HepG2 (cell line): ENCODE measurements around the gene NEMF. TPM values are rescaled to one million over a fixed set of nuclear protein-coding genes. Genes with fewer than 3 reads are reported as not detected.

Experiments used
- ADNP ChIP-seq: sonication (generic); formaldehyde crosslinking; IDR thresholded peaks from 2 replicates; pipeline ENCODE4 v1.4.0; 2020; ENCODE audit warnings: missing genetic modification reagents
- CBX5 ChIP-seq: sonication (generic); formaldehyde crosslinking; IDR thresholded peaks from 2 replicates; pipeline ENCODE4 v1.4.0; 2020; ENCODE audit warnings: missing genetic modification reagents, borderline replicate concordance
- CREBL2 ChIP-seq: sonication (generic); formaldehyde crosslinking; IDR thresholded peaks from 2 replicates; pipeline ENCODE4 v1.8.1; 2023; ENCODE audit warnings: missing genetic modification reagents, mild to moderate bottlenecking, borderline replicate concordance
- CTCF ChIP-seq: sonication (generic); formaldehyde crosslinking; IDR thresholded peaks from 2 replicates; pipeline ENCODE4 v1.5.0; 2020; ENCODE audit warnings: mild to moderate bottlenecking, missing genetic modification reagents, moderate library complexity
- FOXA3 ChIP-seq: IDR thresholded peaks from 2 replicates; pipeline ENCODE4 v1.6.1; 2016; ENCODE audit warnings: missing genetic modification reagents, missing compliant biosample characterization
- HNF1B ChIP-seq: sonication (generic); formaldehyde crosslinking; IDR thresholded peaks from 2 replicates; pipeline ENCODE4 v1.5.1; 2020; ENCODE audit warnings: mild to moderate bottlenecking, moderate library complexity, missing genetic modification reagents
- IKZF1 ChIP-seq: fragments of 450-650 bp; IDR thresholded peaks from 2 replicates; pipeline ENCODE4 v1.7.1; 2016
- KDM1A ChIP-seq: IDR thresholded peaks from 2 replicates; pipeline ENCODE4 v1.6.1; 2016; ENCODE audit warnings: missing compliant biosample characterization
- KLF16 ChIP-seq, 2 experiments: sonication (generic) in 1 of 2; formaldehyde crosslinking in 1 of 2; IDR thresholded peaks; 2 replicates each; pipeline versions ENCODE4 v1.6.1 to v1.8.0; 2016 to 2023; ENCODE audit warnings: missing genetic modification reagents in 2 of 2, missing compliant biosample characterization in 1 of 2
- MED1 ChIP-seq: sonication (generic); formaldehyde crosslinking; IDR thresholded peaks from 2 replicates; pipeline ENCODE4 v1.4.0; 2020; ENCODE audit warnings: missing genetic modification reagents
- MTF1 ChIP-seq: sonication (generic); formaldehyde crosslinking; IDR thresholded peaks from 2 replicates; pipeline ENCODE4 v1.5.0; 2020; ENCODE audit warnings: missing genetic modification reagents
- MYC ChIP-seq: sonication (generic); formaldehyde crosslinking; IDR thresholded peaks from 2 replicates; pipeline ENCODE4 v1.9.0; 2021; ENCODE audit warnings: missing genetic modification reagents, borderline replicate concordance
- PHF8 ChIP-seq: sonication (generic); formaldehyde crosslinking; IDR thresholded peaks from 2 replicates; pipeline ENCODE4 v1.5.0; 2020; ENCODE audit warnings: missing genetic modification reagents
- RNF2 ChIP-seq: fragments of 450-650 bp; conservative IDR thresholded peaks from 2 replicates; pipeline ENCODE4 v1.6.1; 2016; ENCODE audit warnings: low read depth
- SRF ChIP-seq: IDR thresholded peaks from 2 replicates; pipeline ENCODE4 v1.6.1; 2011; ENCODE audit warnings: mild to moderate bottlenecking, low read depth, low read length, moderate library complexity
- SRY ChIP-seq: sonication (generic); formaldehyde crosslinking; IDR thresholded peaks from 2 replicates; pipeline ENCODE4 v1.8.0; 2022; ENCODE audit warnings: mild to moderate bottlenecking, missing genetic modification reagents
- XRCC5 ChIP-seq: fragments of 200-400 bp; formaldehyde crosslinking; optimal IDR thresholded peaks from 2 replicates; pipeline ENCODE3; 2017; ENCODE audit warnings: mild to moderate bottlenecking, low read length
- YEATS4 ChIP-seq: sonication (generic); formaldehyde crosslinking; IDR thresholded peaks from 2 replicates; pipeline ENCODE4 v1.4.0; 2020; ENCODE audit warnings: missing genetic modification reagents, borderline replicate concordance
- ZBTB39 ChIP-seq: sonication (generic); formaldehyde crosslinking; IDR thresholded peaks from 2 replicates; pipeline ENCODE4 v1.5.0; 2020; ENCODE audit warnings: missing genetic modification reagents
- ZC3H4 ChIP-seq: sonication (generic); formaldehyde crosslinking; IDR thresholded peaks from 2 replicates; pipeline ENCODE4 v1.4.0; 2020; ENCODE audit warnings: missing genetic modification reagents, borderline replicate concordance
- ZNF205 ChIP-seq: IDR thresholded peaks from 2 replicates; pipeline ENCODE4 v1.6.1; 2018; ENCODE audit warnings: missing biosample characterization, missing genetic modification reagents
- ZNF432 ChIP-seq: sonication (generic); formaldehyde crosslinking; IDR thresholded peaks from 2 replicates; pipeline ENCODE4 v1.5.0; 2020; ENCODE audit warnings: missing genetic modification reagents, mild to moderate bottlenecking, borderline replicate concordance
- ZNF460 ChIP-seq: sonication (generic); formaldehyde crosslinking; IDR thresholded peaks from 2 replicates; pipeline ENCODE4 v1.5.1; 2020; ENCODE audit warnings: missing genetic modification reagents, mild to moderate bottlenecking, borderline replicate concordance
- ZNF543 ChIP-seq: sonication (generic); formaldehyde crosslinking; IDR thresholded peaks from 2 replicates; pipeline ENCODE4 v1.4.0; 2020; ENCODE audit warnings: mild to moderate bottlenecking, missing genetic modification reagents
- ZNF614 ChIP-seq: IDR thresholded peaks from 2 replicates; pipeline ENCODE4 v1.6.1; 2018; ENCODE audit warnings: missing biosample characterization, missing genetic modification reagents, inconsistent platforms, borderline replicate concordance
- ZNF772 ChIP-seq: sonication (generic); formaldehyde crosslinking; IDR thresholded peaks from 2 replicates; pipeline ENCODE4 v1.5.0; 2020; ENCODE audit warnings: mild to moderate bottlenecking, missing genetic modification reagents
- ZNF782 ChIP-seq: sonication (generic); formaldehyde crosslinking; IDR thresholded peaks from 2 replicates; pipeline ENCODE4 v1.4.0; 2020; ENCODE audit warnings: missing genetic modification reagents, mild to moderate bottlenecking, borderline replicate concordance
- polyA plus RNA-seq, 8 experiments: library from polyadenylated mRNA; depleted of rRNA in 3 of 8; stranded (reverse) in 7 of 8; unstranded in 1 of 8; fragments of >200 nt; fragmentation: Illumina TruSeq in 4 of 8; extraction: Trizol in 4 of 8; gene quantifications; 2 replicates each; pipeline versions ENCODE4 v1.2.1 to v1.2.3, GENCODE V29; 2011 to 2016; ENCODE audit warnings: low read depth in 4 of 8, missing spikeins in 1 of 8, mixed read lengths in 1 of 8; ENCODE audit not compliant: insufficient read depth in 1 of 8
- total RNA-seq, 5 experiments: library from RNA; depleted of rRNA; stranded (reverse); fragments of >200 nt; fragmentation: Illumina TruSeq; extraction: Trizol; gene quantifications; 2 replicates each; pipeline ENCODE4 v1.2.3, GENCODE V29; 2016; ENCODE audit warnings: low read depth in 1 of 5

Gene NEMF
- total and polyA plus RNA-seq, 2 of the 13 experiments (the other 11 are each of a cell fraction or from before 2014, with no cell fraction given) = 21.3 to 57.9 TPM

- TF ChIP-seq HNF1B (CRISPR knock-in tag) (0 out of 2 replicates have a peak, but pooled peaks have one; percentile 20), ZNF432 (CRISPR knock-in tag) (no peak), ADNP (CRISPR knock-in tag) (peak; percentile 57), CTCF (peak; percentile 87), ZNF772 (CRISPR knock-in tag) (peak; percentile 31; the same call in 1 of the 2 replicates), ZNF782 (peak; percentile 65; the same call in 1 of the 2 replicates), YEATS4 (CRISPR knock-in tag) (0 out of 2 replicates have a peak, but pooled peaks have one; percentile 27), ZBTB39 (peak; percentile 99), KLF16 (CRISPR knock-in tag; IDR thresholded peaks at IDR 0.05) (peak in 1 of 2 experiments; percentile 40; a peak in 1 of 4 replicates), MED1 (peak; percentile 39; the same call in 1 of the 2 replicates), ZNF614 (peak; percentile 54; the same call in 1 of the 2 replicates), CBX5 (CRISPR knock-in tag) (0 out of 2 replicates have a peak, but pooled peaks have one; percentile 29), ZNF460 (CRISPR knock-in tag) (peak; percentile 91), MYC (peak; percentile 12; the same call in 1 of the 2 replicates), ZNF543 (CRISPR knock-in tag) (peak; percentile 42; the same call in 1 of the 2 replicates), PHF8 (peak; percentile 29; the same call in 1 of the 2 replicates), XRCC5 (peak; percentile 62), CREBL2 (CRISPR knock-in tag) (no peak), IKZF1 (no peak), MTF1 (CRISPR knock-in tag) (no peak), SRY (CRISPR knock-in tag) (no peak), ZNF205 (CRISPR knock-in tag) (peak; percentile 82; the same call in 1 of the 2 replicates), FOXA3 (CRISPR knock-in tag) (peak; percentile 80), RNF2 (no peak; the same call in 1 of the 2 replicates), ZC3H4 (CRISPR knock-in tag) (no peak), KDM1A (CRISPR knock-in tag) (0 out of 2 replicates have a peak, but pooled peaks have one; percentile 31), SRF (no peak)
Observed at GRCh38 chr14:49879646-49880204, 27.1 kb upstream of the NEMF start (continued).
